ENCODE measurements around the gene TNRC6A.

- TF ChIP-seq CTCF (IDR thresholded peaks at IDR 0.05) (no peak), EZH2 (IDR thresholded peaks at IDR 0.05) (no peak), EZH2phosphoT487 (IDR thresholded peaks at IDR 0.05) (no peak)
Measured at GRCh38 chr16:24734382-24734781, 4.9 kb downstream of the TNRC6A start.
